Activated naive CD4-positive, alpha-beta T cell treated with anti-CD3 and anti-CD28 coated beads, Interleukin-2, amount 50 U/mL, for 72 hours (primary cell): ENCODE results near the gene NME4. TPM values are rescaled to one million over a fixed set of nuclear protein-coding genes. Genes with fewer than 3 reads are reported as not detected.
"Not testable (repeated sequence)": the region's sequence is repeated elsewhere in the genome, so short reads cannot be mapped to it uniquely, and the experiment has no call there.

Source experiments
- ATAC-seq, 2 donors: fragments of 150-1000 bp; cut with Tn5 transposase; 2 replicates each; pipeline ENCODE4 v1.10.0; 2021; ENCODE audit warnings: mild to moderate bottlenecking in 2 of 2, moderate library complexity in 2 of 2
- DNase-seq, 2 donors: peaks; one replicate each; pipeline ENCODE4 v3.0.0; 2021 to 2022; ENCODE audit warnings: low spot score in 2 of 2
- H3K27ac Mint-ChIP-seq, 2 donors: one replicate each; pipeline ENCODE4 v1.8.0; 2022; ENCODE audit warnings: mild to moderate bottlenecking in 2 of 2, mixed read lengths in 2 of 2
- H3K36me3 Mint-ChIP-seq, 2 donors: one replicate each; pipeline ENCODE4 v1.8.0; 2022; ENCODE audit warnings: mixed read lengths in 2 of 2
- H3K9me3 Mint-ChIP-seq, 2 donors: one replicate each; pipeline ENCODE4 v1.8.0; 2022; ENCODE audit warnings: mixed read lengths in 2 of 2
- total RNA-seq, 2 donors: library from RNA; stranded (reverse); gene quantifications; one replicate each; pipeline ENCODE4 v1.2.3, GENCODE V29; 2022

The NME4 gene
- total RNA-seq, 2 donors from 2014 or later: 15.6 to 58.4 TPM

DNA sequence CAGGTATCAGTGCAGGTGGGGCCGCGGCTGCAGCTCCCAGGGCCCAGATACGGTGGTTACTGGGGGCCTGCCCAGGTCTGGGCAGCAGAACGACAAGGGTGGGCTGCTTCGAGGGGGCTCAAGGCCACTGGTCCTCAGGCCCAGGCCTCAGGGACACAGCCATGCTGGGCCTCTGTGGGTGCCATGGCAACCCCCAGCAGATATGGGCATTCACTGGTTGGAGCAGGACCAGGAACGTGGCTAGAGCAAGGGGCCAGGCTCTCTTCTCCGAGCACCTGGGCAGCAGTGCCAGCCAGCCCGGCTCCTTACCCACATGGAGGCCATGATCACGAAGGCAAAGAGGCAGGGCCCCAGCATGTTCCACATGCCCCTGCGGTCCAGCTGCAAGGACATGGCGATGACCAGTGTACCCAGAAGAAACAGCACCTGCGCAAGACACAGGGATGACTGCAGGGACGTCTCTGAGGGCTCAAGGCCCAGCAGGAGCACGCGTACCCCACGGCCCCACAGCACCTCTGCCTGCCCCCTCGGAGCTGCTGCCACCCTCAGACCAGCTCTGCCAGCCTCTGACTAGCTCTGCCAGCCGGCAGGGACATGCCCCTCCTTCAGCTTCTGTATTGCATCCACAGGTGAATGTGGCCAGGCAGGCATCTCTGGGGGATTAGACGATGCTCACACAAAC, 24.6 kb upstream of the NME4 start:
- H3K27ac Mint-ChIP-seq: peak overlapping the region in 1 of 2 donors; percentile 94
- DNase-seq (no peak), ATAC-seq (no peak)
- H3K9me3 Mint-ChIP-seq: no peaks in the 10 kb centered on the region
- H3K36me3 Mint-ChIP-seq: no peaks in the 10 kb centered on the region

DNA sequence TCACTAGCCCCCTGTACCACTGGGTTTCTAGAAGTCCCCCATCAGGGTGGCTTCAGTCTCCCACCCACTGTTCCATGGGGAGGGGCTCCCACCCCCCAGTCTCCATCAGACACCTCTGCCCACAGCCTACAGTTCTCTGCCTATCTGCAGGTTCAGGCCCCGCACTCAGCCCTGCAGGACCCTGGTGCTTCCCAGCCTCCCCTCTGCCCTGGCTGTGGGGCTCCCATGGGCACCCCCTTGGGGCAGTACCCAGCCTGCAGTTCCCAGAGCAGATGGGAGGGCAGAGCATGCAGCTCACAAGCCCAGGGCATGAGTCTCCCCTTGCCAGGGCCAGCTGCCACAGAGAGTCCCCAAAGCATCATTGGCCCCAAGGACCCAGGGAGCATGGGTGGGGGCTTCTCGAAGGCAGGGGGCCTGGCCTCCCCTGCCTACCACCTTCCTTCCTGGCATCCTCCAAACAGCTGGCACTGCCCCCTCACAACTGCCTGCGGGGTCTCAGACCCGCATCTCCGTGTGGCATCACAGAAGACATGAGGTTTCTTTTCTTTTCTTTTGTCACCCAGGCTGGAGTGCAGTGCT, 23.9 kb upstream of the NME4 start:
- no peak for ATAC-seq
- Mint-ChIP-seq H3K36me3 (no peaks in the 10 kb centered on the region), H3K27ac (no peak overlapping the region), H3K9me3 (no peaks in the 10 kb centered on the region)
- no peak for DNase-seq

DNA sequence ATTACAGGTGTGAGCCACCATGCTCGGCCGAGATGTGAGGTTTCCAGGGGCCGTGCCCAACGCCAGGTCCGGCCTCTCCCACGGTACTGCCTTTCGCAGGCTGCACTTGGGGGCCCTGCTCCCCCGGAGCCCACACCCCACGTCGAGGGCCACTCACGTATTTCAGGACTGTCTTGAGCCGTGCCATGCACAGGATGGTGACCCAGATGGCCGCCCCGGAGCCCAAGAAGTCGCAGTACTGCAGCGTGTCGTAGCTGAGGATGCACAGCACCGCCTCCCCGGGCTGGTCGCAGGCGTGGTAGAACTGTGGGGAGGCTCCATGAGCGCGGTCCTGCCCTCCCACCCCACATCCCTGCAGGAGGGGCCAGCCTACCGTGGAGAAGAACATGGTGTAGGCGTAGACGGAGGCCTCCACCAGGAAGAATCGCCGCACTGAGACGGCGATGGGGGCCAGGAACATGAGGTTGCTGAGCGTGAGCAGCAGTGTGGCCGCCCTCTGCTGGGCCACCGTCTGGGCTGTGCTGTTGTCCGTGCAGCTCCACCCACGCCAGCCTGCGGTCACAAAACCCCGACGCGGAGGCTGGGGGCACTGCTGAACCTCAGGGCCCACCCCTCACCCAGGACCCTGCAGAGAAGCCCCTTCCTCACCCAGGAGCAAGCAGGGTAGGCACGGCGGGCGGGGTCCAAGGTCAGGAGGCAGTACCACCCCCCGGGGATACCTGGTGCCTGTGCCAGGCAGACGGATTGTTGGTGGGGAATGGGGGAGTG, 23.0 kb upstream of the NME4 start:
- DNase-seq: no peak
- no peaks in the 10 kb centered on the region for H3K9me3 Mint-ChIP-seq
- no peak for ATAC-seq
- H3K36me3 Mint-ChIP-seq: no peaks in the 10 kb centered on the region
- no peak overlapping the region for H3K27ac Mint-ChIP-seq

DNA sequence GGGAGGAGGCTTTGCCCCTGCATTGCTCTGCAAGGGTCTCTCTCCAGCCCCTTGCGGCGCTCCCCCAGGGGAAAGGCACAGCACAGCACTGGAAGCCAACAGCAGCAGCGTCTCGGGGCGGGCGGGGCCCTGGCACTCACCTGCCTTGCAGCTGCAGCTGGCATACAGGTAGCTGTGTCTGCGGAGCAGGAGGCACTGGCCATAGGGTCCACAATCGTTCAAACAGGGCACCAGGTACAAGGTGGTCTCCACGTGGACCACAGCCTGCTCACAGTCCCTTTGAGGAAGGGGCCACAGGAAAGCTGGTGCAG, 22.4 kb upstream of the NME4 start:
- Mint-ChIP-seq H3K9me3 (no peaks in the 10 kb centered on the region), H3K36me3 (no peaks in the 10 kb centered on the region), H3K27ac (no peak overlapping the region)
- DNase-seq: no peak
- ATAC-seq: no peak

DNA sequence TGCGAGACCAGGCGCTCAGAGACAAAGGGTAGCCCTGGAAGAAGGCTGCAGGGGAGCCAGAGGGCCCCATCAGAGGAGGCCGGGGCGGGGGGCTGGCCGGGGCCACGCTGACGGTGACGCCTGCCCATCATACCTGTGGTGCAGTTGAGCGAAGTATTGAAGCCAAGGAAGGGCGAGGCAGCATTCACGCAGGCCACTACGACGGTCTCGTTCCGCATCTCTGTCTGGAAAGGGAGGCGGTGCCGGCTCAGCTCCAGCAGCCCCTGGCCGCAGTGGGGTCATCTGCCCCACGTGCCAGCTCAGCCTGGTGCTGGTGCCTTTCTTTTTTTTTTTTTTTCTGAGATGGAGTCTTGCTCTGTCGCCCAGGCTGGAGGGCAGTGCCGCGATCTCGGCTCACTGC, 21.8 kb upstream of the NME4 start:
- Mint-ChIP-seq H3K9me3 (no peaks in the 10 kb centered on the region), H3K36me3 (no peaks in the 10 kb centered on the region), H3K27ac (no peak overlapping the region)
- no peak for DNase-seq
- no peak for ATAC-seq

DNA sequence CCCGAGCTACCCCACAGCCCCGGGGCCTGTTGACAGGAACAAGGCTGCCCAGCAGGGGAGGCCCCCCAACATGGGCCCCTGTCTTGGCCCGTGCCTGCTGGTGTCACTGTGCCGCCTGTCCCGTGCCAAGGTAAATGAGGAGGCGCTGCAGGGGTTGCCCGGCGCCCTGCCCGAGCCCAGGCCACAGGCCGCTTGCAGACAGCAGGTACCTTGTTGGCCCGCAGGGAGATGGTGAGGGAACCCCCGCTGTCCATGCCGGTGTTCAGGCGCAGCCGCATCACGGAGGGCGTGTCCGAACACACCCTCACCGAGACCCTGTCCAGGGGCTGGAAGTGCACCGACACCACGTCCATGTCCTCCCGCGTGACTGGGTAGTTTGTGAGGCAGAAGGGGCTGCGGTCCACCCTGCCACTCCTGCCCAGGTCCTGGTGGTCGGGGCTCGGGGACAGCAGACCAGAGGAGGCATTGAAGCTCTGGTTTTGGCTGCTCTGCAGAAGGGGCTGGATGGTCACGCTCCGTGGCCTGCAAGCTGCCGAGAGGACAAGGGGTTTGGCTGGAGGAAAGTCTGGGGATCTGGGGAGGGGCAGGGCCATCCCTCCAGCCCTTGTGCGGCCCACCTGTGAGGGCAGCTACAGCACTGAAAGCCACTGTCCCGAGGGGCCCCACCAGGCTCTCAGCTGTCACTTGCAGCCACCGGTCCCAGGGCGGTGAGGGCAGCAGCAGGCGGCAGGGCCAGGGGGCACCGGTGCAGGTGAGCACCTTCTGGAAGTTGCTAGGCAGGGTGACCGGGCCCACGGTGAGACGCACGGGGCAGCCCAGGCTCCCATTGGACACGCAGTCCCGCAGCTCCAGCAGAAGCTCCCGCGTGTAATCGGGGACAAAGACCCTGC, 20.8 kb upstream of the NME4 start:
- Mint-ChIP-seq H3K9me3 (no peaks in the 10 kb centered on the region), H3K36me3 (no peaks in the 10 kb centered on the region), H3K27ac (no peak overlapping the region)
- no peak for ATAC-seq
- no peak for DNase-seq

DNA sequence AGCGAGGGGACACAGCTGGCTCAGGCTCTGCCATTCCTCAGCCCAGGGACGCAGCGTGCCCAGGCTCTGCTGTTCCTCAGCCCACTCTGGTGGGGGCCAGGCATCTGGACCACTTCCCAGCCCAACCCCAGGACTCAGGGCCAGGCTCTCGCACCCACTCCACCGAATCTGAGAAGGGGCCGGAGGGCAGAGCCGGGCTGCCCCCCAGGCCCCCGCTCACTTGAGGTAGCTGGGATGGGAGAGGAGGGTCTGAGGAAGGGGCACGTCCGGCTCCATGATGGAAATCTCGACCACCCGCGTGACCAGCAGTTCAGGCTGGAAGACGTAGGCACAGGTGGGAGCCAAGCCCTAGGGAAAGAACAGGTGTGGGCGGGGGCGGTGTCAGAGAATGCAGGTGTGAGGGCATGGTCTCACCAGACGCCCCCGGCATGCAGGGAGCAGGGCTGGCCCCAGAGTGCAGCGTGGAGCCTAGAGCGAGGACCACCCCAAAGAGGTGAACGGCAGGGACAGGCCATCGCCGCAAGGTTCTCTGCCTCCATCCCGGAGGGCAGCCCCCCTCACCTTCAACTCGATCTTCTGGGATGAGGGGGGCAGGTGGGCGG, 20.1 kb upstream of the NME4 start:
- H3K9me3 Mint-ChIP-seq: no peaks in the 10 kb centered on the region
- ATAC-seq (no peak), DNase-seq (no peak)
- H3K36me3 Mint-ChIP-seq: no peaks in the 10 kb centered on the region
- no peak overlapping the region for H3K27ac Mint-ChIP-seq

DNA sequence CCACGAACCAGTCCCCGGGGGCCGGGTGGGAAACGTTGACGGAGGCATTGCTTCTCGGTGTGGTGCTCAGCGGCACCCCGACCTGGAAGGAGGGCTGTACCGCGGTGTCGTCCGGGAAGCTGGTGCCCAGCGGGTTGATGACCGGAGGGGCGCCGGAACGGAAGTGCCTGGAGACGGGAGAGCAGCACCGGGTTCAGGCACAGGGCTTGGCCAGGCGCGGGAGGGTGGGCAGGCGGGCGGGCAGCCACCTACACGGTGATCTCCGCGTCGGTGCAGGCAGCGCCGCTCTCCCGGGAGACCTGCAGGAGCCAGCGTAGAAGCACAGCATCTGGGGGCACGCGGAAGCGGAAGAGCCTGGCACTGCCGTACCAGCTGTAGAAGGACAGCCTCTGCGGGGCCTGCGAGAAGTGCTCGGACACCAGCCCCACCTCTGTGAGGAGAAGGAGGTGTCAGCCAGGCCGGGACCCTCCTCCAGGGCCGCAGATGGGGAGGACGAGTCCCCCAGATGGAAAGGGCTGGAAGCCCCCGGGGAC, 19.5 kb upstream of the NME4 start:
- Mint-ChIP-seq H3K9me3 (no peaks in the 10 kb centered on the region), H3K36me3 (no peaks in the 10 kb centered on the region), H3K27ac (no peak overlapping the region)
- ATAC-seq (no peak), DNase-seq (no peak)

DNA sequence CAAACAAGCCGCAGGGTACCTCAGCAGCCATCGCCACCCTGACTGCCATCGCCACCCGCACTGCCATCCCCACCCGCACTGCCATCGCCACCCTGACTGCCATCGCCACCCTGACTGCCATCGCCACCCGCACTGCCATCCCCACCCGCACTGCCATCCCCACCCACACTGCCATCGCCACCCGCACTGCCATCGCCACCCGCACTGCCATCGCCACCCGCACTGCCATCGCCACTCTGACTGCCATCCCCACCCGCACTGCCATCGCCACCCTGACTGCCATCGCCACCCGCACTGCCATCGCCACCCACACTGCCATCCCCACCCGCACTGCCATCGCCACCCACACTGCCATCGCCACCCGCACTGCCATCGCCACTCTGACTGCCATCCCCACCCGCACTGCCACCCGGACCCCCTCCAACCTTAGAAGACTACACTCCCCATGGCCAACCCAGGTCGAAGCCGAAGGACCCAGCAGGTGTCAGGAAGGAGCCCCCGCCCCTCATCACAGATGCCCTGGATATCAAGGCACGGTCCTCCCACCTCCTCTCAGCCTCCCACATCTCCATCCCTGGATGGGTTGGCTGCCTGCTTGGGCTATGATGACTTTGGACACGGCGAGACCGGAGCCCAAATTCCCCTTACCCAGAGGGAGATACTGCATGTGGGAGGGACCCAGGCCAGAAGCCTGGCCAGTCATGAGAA, 18.7 kb upstream of the NME4 start:
- ATAC-seq, DNase-seq, H3K27ac Mint-ChIP-seq, H3K36me3 Mint-ChIP-seq, H3K9me3 Mint-ChIP-seq: not testable (repeated sequence)

DNA sequence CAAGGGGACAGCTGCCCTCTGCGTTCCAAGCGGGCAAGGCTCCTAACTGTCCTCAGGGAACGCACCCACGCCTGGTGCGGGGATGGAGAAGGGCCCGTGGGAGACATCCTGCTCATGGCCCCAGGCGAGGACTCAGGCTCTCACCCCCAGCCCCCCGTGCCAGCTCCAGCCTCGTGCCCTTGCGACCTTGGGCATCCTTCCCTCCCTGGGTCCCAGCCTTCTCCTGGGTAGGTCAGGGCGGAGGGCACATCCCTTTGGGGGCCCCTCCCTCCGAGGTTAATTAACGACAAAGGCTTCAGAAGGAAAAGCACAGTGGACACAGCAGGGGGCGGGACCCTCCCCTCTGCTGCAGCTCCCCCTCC, 18.2 kb upstream of the NME4 start:
- Mint-ChIP-seq H3K9me3 (no peaks in the 10 kb centered on the region), H3K36me3 (no peaks in the 10 kb centered on the region), H3K27ac (no peak overlapping the region)
- no peak for ATAC-seq
- no peak for DNase-seq

DNA sequence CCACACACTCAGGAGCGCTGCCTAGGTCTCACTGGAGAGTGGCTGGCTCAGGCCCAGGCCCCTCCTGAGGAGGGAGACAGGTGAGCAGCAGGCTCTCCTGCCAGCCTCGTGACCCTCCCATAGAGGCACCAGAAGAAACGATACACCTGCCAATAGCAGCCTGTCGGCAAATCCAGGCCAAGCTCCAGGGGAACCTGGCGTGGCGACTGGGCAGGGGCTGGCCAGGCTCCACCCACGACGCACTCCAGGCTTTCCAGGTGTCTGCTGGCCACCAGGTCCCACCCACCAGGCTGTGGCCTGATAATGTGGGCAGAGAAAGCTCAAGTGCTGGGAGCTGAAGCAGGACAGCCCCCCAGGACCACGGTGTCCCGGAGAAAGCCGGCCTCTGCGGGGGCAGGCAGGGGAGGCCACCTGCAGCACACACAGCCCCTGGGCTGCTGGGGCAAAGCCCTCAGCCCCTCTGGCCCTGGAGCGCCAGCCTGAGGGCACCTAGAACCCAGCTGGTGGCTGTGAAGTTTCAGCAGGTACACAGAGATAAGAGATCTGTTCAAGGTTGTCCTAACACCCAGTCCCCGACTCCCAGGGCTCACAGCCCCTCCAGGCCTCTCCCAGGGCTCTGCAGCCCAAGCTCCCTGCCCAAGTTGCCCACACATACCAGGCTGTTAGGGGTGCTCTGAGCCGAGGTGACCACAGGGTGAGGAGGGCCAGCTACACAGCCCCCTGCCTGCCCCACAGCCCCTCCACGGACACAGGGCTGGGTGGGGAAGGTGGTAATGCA, 17.6 kb upstream of the NME4 start:
- no peak for DNase-seq
- Mint-ChIP-seq H3K9me3 (no peaks in the 10 kb centered on the region), H3K36me3 (no peaks in the 10 kb centered on the region), H3K27ac (peak overlapping the region in 1 of 2 donors; percentile 64)
- no peak for ATAC-seq

DNA sequence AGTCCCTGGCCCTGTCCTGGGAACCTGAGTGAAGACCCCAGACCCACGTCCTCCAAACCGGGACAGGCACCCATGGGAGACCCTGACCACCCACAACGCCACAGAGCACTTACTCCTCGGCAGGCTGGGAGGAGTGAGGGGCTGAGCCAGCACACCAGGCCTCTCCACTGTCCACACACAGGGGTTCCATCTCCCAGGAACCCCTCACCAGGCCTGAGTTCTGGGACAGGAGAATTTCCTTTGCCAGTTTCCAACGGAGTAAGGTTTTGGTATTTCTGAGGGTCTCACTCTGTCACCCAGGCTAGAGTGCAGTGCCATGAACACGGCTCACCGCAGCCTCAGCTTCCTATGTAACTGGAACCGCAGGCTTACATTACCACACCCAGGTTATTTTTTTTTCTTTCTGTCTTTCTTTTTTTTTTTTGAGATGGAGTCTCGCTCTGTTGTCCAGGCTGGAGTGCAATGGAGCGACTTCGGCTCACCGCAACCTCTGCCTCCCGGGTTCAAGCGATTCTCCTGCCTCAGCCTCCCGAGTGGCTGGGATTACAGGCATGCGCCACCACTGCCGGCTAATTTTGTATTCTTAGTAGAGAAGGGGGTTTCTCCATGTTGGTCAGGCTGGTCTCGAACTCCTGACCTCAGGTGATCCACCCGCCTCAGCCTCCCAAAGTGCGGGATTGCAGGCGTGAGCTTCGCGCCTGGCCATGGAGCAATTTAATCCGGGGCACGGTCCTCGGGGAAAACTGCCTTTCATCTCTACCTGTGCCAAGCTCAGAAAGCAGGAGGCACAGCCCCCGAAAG, 16.8 kb upstream of the NME4 start:
- Mint-ChIP-seq H3K36me3 (no peaks in the 10 kb centered on the region), H3K27ac (peak overlapping the region; percentile 60 to 64), H3K9me3 (no peaks in the 10 kb centered on the region)
- DNase-seq (no peak), ATAC-seq (no peak)

DNA sequence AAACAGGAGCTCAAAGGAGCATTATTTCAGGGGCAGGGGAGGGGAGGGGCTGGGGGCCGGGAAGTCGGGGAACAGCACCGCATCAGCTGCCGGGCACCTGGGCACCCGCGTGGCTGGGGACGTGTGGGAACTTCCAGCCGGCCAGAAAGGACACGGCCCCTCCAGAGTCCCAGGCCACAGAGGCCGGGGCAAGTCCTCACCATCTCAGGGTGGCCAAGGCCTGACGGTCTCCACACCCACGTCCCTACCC, 16.3 kb upstream of the NME4 start:
- no peak for ATAC-seq
- no peak for DNase-seq
- peak overlapping the region in 1 of 2 donors; percentile 64 for H3K27ac Mint-ChIP-seq
- no peaks in the 10 kb centered on the region for H3K9me3 Mint-ChIP-seq
- no peaks in the 10 kb centered on the region for H3K36me3 Mint-ChIP-seq

DNA sequence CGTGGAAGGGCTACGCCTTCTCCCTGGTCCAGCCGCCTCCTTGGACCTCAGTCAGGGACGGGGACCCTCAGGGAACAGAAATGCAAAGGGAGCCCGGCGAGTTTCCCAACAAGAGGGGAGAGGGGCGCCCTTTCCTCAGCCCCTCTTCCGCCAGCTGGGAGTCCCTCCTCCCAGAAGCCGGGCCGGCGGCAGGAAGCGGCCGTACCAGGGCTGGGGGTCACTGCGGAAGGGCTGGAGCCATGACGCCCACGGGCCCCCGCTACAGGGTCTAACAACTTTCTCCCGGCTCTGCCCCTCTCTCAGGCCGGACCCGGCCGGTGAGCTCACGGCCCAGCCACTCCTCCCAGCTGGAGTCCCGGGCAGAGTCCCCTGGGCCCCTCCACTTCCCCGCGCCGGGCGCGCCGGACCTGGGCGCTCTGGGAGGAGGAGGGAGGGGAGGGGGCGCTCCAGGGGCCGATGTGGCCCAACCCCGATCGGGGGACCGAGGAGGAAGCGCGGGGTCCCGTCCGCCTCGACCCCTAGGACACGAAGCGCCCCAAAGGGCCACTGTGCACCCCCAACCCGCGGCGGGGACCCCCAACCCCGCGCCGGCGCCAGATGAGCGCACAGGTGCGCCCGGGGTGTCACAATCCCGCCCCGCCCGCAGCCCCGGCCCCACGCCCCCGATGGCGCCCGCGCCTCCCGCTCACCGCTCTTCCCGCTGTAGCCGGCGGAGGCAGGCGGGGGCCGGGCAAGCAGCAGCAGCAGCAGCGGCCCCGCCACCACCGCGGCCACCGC, 15.8 kb upstream of the NME4 start:
- no peaks in the 10 kb centered on the region for H3K36me3 Mint-ChIP-seq
- no peaks in the 10 kb centered on the region for H3K9me3 Mint-ChIP-seq
- no peak for DNase-seq
- peak; percentile 13 to 48 for ATAC-seq
- H3K27ac Mint-ChIP-seq: no peak overlapping the region
